Hematopoietic multipotent progenitor cell treated with erythropoietin and hydrocortisone succinate and interleukin-3 and kit ligand, for 8 days (in vitro differentiated cells): ENCODE data around the gene HPS4.

ENCODE experiments used
- DNase-seq: peaks from one replicate; pipeline ENCODE4 v3.0.0-alpha.2; 2015

HPS4 gene

GRCh38 chr22:26494506-26494905 lies 10.9 kb upstream of the HPS4 start:
- no peak for DNase-seq

GRCh38 chr22:26492220-26492619 lies 8.6 kb upstream of the HPS4 start:
- DNase-seq = no peak

- DNase-seq = no peak
Measured at GRCh38 chr22:26489447-26490036, 6.0 kb upstream of the HPS4 start.

GRCh38 chr22:26487996-26488395 lies 4.4 kb upstream of the HPS4 start:
- no peak for DNase-seq

GRCh38 chr22:26486394-26486793 lies 2.8 kb upstream of the HPS4 start:
- DNase-seq = no peak

- peak; percentile 60 for DNase-seq
Measured at GRCh38 chr22:26485806-26486390, 2.3 kb upstream of the HPS4 start.

DNA sequence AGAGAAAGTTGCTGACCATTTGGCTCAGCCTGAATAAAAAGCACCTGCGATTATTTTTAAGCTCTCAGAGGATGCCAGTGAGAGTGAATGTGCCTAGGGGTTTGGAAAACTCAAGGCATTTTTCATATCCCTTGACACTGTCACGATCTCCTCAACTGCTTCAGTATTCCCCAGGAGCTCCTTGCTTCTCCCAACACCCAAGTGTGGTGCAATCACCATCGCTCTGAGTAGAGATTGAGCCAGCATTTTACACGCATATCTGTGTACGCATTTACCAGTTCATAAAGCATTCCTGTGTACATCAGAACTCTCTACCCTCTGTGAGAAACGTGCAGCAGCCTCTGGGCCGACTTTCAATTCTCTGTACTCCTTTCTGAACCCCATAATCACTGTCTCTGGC lies 1.4 kb upstream of the HPS4 start:
- DNase-seq = no peak

GRCh38 chr22:26484360-26484706 lies 750 bp upstream of the HPS4 start:
- DNase-seq = peak; percentile 83

GRCh38 chr22:26483043-26483438 lies 542 bp downstream of the HPS4 start:
- DNase-seq = no peak

DNA sequence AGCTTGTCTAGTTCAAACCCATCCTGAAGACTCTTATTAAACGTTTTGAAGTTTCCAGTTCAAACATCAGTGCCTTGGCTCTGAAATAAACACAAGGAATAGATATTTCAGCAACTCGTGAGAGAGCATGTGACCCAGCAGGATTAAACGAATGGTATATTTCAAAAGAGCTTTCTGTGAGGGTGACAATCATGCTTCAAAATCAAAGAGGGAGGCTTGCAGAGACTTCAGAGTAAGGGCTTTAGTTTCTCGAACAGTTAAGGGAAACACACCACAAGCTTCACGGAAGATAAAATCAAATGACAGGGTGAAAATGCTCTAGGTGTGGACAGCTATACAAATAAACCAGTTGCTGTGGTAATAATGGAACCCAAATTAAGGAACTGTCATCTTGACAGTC lies 1.4 kb downstream of the HPS4 start:
- peak; percentile 57 for DNase-seq

DNA sequence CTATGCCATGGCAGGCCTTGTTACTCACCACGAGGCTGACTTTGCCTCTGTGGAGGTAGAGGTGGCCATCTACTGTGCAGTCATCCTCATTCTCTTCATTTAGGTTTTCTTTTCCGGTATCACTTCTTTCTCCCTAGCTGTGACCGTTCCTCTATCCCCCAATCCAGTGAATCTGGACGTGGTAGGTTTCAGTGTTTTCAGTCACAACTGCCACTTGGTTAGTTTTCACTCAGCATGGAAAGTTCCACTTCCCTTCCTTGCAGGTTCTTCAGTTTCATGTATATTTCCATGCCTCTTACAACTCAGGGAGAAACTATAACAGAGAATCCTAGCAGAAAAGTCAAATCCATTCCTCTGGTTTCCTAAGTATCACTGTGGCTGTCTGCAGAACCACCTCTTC lies 1.9 kb downstream of the HPS4 start:
- no peak for DNase-seq

GRCh38 chr22:26481112-26481693 lies 2.4 kb downstream of the HPS4 start:
- no peak for DNase-seq

GRCh38 chr22:26480611-26480932 lies 3.0 kb downstream of the HPS4 start:
- DNase-seq = no peak

- no peak for DNase-seq
Measured at GRCh38 chr22:26479792-26480610, 3.6 kb downstream of the HPS4 start.

GRCh38 chr22:26479043-26479791 lies 4.4 kb downstream of the HPS4 start:
- peak; percentile 93 for DNase-seq

DNA sequence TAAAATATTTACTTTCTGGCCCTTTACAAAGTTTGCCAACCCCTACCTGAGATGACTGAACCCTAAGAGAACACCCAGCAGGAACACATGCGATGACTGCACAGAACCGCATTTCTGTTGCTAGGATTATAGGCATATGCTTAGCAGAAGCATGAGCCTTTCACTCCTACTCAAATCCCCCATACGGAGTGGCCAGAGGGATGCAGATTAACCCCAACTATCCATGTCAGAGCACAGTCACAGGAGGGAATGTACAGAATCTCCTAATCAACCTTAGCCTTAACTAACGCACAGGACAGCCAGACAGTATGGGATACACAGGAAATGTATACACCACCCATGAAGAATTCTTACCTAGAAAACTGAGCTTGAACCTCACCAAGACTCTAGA lies 6.2 kb downstream of the HPS4 start:
- DNase-seq = peak; percentile 37

- DNase-seq = no peak
Measured at GRCh38 chr22:26476705-26477340, 6.8 kb downstream of the HPS4 start.

GRCh38 chr22:26474682-26475081 lies 8.9 kb downstream of the HPS4 start:
- DNase-seq = peak; percentile 64

DNA sequence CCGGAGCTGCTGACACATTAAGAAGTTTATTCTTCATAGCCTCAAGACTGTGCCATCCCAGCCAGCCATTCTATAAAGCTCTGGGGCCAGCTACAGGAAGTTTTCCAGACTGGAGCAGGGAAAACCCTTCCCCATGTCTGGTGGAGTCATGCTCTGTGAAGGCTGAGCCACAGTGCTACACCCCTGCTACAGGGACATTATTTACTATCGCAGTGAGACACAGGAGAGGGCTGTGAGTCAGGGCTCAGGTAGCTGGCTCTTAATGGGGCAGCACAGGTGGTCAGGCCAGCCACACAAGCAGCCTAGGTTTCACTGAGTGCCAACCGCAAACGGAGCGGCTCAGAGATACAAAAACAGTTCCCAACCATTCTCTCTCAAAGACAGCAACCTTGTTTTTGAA lies 12.1 kb downstream of the HPS4 start:
- no peak for DNase-seq

- no peak for DNase-seq
Measured at GRCh38 chr22:26470807-26471206, 12.8 kb downstream of the HPS4 start.

- no peak for DNase-seq
Measured at GRCh38 chr22:26466196-26466595, 17.4 kb downstream of the HPS4 start.

DNA sequence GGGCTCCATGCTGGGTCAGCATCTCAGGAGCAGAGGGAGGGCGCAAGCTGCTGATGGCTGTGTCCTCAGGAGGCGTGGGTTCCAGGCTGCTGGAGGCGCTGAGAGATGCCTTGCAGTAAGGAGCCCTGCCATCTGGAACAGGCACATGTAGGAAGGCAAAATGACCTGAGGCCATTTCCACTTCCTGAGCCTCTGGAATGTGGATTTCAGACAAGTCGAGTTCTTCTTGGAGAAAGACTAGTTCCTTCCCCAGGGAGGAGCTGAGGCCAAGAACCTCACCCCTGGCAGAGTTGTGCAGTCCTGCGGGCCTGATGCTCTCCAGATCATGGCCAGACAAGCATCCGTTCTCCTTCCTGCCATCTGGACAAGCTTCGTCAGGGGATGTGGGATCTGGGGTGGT lies 19.3 kb downstream of the HPS4 start:
- DNase-seq = no peak

- DNase-seq = no peak
Measured at GRCh38 chr22:26463688-26464087, 19.9 kb downstream of the HPS4 start.
